ENCODE measurements around the gene BLACAT1. TPM values are rescaled to one million over a fixed set of nuclear protein-coding genes. Genes with fewer than 3 reads are reported as not detected.

BLACAT1 gene
- total RNA-seq, 2 donors from 2014 or later = 6.8 TPM; not detected in 1

MicroRNA genes within 50 kb of the gene (microRNA counts, 767-probe panel; counts per million panel counts)
- microRNA hsa-miR-135b-5p = 2,201 to 2,646 counts per million in 2 donors

Small RNA genes lying within 50 kb of the gene (microRNA-seq; reads per million reads assigned to microRNA genes)
- 10.8 reads per million, percentile 52 among the genes with 10 or more reads in this experiment for gene MIR135B

Small RNA genes lying within 50 kb of the gene (small RNA-seq; reads per million reads assigned to genes)
- 0.28 to 7.3 reads per million in 2 donors for gene MIR135B

Other genes with a start within 250 kb of the BLACAT1 start
- gene DSTYK, start 244.3 kb downstream of the BLACAT1 start, total RNA-seq = 10 to 100 TPM in 1 of 2 donors, 1 to 10 TPM in 1; 9.7 to 16.9 TPM
- gene TMCC2, start 228.1 kb downstream of the BLACAT1 start, total RNA-seq = 10 to 100 TPM in 1 of 2 donors, 1 to 10 TPM in 1; 1.5 to 10.6 TPM
- gene NUAK2, start 134.3 kb downstream of the BLACAT1 start, total RNA-seq = 10 to 100 TPM in 1 of 2 donors, 1 to 10 TPM in 1; 3.7 to 20.0 TPM
- gene KLHDC8A, start 99.1 kb downstream of the BLACAT1 start, total RNA-seq = 10 to 100 TPM in 1 of 2 donors, not detected in 1; 15.6 TPM
- 10 to 100 TPM in 1 of 2 donors, under 1 TPM in 1; 0.68 to 22.0 TPM for gene LEMD1, start 34.0 kb downstream of the BLACAT1 start, total RNA-seq
- 10 to 100 TPM; 11.1 to 16.2 TPM for gene CDK18, start 48.6 kb upstream of the BLACAT1 start, total RNA-seq
- gene ELK4, start 176.0 kb upstream of the BLACAT1 start, total RNA-seq = 10 to 100 TPM; 58.8 to 62.7 TPM
- 1,000 to 10,000 TPM in 1 of 2 donors, 100 to 1,000 TPM in 1; 505 to 1,326 TPM for gene SLC45A3, start 224.5 kb upstream of the BLACAT1 start, total RNA-seq

Data from prostate gland (tissue), 2 donors.